HG03378 (cell line): ENCODE measurements around the gene SLC38A4.
"Not testable (repeated sequence)": the region's sequence is repeated elsewhere in the genome, so short reads cannot be mapped to it uniquely, and the experiment has no call there.

Experiments used
- ATAC-seq: cut with Tn5 transposase; IDR thresholded peaks from one replicate; pipeline ENCODE4 v1.9.1; 2021; ENCODE audit warnings: mild to moderate bottlenecking, moderate library complexity; ENCODE audit not compliant: unreplicated experiment

Gene SLC38A4

DNA sequence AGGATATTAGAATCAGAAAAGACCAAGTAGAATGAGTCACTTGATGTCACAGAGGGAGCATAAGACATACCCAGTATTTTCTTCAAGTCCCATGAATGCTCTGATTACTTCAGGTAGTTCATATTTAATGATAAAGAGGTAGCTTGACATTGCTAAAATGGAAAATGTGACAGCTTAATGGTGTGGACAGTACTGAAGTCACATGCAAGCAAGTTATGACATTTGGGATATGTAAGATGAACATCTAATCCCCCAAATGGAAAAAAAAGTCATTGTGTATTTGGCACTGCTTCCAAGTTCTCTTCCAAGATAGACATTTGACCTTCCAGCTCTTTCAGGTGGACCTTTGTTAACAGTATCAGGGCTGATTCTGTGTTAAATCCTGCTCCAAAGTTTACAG, 45.9 kb downstream of the SLC38A4 start:
- no peak for ATAC-seq

DNA sequence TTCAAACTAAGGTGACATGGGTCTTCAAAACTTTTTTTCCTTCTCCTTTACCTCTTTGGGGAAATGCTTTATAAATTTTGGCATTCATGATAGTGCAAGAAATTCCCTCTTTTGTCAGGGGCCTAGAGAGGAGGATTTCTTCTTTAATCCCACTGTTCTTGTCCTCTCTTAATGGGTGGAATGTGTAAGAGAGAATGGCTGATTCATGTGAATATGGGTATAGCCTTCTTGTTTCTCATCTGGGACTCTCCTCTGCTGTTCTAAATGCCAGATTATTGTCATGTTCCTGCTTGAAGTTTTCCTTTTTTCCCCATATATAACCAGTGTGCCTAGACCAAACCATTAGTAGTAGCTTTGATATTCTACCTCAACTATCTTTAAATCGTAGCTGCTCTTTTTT, 46.7 kb downstream of the SLC38A4 start:
- ATAC-seq = no peak

DNA sequence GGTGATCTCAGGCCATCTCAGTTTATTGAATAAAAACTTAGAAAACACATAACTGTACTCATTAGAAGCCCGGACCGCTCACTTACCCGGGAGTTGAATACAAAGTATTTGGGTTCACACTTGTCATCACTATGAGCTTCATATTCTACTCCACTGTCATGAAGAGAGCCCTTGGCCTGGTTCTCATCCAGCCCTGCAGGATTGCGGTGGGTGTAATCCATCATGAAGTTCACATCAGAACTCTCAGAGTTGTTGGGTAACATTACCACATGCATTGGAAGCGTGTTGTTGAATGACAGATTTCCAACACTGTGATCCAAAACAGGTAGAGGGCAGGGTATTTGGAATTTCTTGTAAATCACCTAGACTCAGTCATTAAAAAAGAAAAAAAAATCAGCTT, 47.4 kb downstream of the SLC38A4 start:
- no peak for ATAC-seq

DNA sequence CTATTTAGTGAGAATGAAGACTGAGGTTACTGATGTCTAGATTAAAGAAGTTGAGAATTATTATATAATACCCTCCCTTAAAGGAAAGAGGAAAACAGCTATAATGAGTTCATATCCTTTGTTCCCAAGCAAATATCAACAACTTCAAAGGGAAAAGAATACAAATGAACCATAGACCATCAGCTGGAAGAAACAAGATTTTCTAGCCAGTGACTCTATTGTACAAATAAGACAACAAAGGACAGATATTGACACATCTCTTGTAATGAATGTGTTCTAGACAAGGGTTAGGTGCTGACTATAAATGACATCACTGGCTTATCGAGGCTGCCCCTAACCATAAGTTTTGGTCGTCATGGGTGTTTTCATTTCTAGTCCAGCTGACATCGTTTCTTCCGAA, 48.2 kb downstream of the SLC38A4 start:
- no peak for ATAC-seq

DNA sequence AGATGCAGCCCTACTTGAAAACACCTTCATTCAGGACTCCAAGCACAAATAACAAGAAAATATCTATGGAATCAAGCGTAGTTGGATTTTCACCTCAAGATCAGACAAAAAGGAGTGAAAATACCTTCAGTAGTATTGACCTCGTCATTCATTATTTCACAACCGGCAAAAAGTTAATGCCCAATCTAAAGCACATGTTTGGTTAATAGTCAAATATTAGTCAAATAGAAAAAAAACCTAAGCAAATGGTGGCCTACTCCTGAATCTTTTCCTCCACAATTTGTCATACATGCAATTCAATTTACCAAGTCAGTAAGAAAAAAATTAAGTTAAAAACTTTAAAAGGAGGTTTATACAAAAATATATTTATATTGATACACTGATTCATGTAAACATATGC, 50.0 kb downstream of the SLC38A4 start:
- ATAC-seq = no peak

DNA sequence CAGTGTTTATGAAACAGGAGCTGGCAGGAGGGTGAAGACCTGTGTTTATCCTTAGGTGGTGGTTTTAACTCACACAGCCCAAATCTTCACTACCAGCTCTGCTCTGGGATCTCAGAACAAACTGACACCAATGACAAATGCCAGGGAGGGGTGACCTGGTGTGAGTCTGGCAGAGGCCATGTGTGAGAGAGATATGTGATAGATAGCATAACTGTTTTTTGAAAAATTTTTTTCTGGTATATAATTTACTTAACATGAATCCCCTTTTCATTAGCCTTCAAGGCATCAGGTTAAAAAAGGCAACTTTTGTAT, 51.5 kb downstream of the SLC38A4 start:
- no peak for ATAC-seq

DNA sequence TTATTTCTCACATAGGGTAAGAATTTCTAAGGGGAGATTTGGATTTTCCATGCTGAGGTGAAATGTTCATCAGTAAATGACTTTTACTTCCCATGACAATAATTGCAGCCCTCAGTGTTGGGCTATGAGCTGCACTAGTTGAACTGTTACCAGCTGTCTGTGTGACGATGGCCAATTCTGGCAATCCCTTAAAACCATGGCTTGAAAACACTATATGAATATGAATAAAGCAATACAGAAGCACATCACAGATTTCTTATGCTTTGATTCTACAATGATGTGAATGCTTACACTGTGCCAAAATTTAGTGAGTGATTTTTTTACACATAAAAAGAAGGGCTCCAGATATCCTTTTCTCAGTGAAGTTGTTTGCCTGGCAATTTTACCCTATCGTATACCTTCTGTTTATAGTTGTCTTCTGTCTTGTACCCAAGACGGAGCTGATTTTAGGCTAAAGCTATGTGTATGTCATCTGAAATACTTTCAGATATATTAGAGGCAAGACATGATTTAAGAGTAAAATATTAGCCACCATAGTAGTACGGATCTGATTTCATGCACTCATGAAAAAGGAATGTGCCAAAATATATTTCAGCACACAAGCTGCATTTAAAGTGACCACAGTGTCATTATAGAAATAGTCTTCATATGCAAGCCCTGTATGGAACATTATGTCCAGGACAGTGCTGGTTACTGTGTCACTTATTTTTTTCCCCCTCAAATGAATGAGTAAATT, 52.0 kb downstream of the SLC38A4 start:
- no peak for ATAC-seq

DNA sequence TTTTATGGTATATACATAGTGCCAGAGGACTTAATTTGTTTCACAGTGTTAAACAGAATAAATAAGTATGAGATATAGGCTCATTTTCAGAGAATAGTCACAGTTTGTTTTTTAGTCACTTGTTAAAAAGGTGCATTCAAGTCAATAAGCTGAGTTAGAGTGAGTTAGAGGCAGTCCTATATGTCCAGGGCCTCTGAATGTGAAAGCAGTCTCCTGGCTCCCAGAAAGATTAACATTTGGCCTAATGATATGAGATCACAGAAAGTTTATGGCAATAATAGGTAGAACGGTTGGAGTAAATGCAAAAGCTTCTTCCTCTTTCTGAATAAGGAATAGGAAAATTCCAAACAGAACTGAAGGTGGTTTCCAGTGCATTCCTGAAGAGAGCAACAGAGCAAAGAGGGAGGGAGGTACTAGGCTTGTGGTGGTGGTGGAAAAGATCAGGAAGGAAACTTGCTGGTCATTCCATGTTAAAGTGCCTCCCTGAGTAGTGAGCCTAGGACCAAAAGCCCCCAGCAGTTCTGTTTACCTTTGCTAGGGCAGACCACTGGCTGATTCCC, 54.4 kb downstream of the SLC38A4 start:
- no peak for ATAC-seq

DNA sequence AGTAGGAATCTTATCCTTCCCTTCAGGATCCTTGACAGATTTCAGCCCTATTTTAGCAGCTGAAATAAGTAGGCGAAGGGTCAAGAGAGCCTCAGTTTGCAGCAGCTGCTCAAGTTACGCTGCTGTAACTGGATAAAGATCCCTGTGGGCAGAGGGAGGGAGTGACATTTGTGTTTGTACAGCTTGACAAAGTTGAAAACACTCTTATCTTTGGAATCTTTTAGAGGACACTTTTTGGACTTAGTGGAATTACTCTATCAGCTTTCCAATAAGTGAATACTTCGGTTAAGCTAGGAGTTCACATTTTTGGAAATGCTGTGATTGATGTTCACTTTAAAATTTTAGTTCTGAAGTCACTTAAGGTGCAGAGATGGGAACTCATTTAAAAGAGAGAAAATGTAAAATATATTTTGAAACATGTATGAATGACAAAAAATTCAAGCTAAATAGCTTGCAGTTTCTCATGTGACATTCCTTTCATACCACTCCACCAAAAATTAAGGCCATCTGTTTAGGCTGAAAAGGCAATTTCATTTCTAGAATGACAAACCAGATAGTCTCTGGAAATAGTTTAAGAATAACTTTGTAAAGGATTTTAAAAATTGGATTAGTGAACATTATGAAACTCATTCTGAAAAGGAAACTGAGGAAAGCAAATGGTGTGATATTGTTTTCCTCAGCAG, 55.2 kb downstream of the SLC38A4 start:
- ATAC-seq = no peak

DNA sequence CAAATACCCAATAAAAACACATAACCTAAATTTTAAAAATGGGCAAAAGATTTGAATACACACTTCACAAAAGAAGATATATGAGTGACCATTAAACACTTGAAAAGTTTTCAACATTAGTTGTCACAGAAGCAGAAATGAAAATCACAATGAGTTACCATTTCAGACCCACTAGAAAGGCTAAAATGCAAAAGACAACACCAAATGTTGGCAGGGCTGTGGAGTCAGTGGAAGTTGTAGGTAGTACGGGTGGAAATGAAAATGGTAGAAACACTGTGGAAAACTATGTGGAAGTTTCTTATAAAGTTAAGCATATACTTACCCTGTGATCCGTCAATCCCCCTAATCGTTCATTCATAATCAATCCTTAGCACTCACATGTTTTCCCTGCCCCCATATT, 61.8 kb downstream of the SLC38A4 start:
- no peak for ATAC-seq

DNA sequence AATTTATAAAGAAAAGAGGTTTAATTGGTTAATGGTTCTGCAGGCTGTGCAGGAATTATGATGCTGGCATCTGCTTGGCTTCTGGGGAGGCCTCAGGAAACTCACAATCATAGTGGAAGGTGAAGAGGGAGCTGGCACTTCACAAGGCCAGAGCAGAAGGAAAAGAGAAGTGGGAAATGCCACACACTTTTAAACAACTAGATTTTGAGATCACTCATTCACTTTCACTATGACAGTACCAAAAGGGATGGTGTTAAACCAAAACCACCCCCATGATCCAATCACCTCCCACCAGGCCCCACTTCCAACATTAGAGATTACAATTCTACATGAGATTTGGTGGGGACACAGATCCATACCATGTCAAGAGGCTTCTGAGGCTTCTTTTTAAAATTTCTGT, 62.6 kb downstream of the SLC38A4 start:
- peak; percentile 70 for ATAC-seq

DNA sequence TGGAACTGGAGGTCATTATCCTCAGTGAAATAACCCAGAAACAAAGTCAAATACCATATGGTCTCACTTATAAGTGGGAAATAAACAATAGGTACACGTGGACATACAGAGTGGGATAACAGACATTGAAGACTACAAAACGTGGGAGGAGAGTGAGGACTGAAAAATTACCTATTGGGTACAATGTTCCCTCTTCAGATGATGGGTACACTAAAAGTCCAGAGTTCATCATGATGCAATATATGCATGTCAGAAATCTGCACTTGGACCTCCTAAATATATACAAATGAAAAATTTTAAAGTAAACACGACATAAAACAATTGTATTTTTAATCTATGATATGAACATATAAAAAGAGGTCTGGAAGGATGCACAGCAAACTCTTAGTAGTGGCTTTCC, 71.2 kb downstream of the SLC38A4 start:
- ATAC-seq = no peak

DNA sequence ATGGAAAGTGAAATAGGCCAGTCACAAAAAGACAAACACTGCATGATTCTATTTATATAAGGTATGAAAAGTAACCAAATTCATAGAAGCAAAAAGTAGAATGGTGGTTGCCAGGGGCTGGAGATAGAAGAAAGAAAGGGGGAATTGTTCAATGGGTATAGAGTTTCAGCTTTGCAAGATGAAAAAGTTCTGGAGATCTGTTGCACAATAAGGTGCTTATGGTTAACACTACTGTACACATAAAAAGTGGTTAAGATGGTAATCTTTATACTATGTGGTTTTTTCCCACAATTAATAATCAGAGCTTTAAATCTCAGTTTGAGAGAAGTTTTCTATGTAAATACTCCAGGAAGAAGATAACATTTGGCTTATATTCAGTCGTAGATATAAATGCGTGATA, 73.4 kb downstream of the SLC38A4 start:
- ATAC-seq = no peak

DNA sequence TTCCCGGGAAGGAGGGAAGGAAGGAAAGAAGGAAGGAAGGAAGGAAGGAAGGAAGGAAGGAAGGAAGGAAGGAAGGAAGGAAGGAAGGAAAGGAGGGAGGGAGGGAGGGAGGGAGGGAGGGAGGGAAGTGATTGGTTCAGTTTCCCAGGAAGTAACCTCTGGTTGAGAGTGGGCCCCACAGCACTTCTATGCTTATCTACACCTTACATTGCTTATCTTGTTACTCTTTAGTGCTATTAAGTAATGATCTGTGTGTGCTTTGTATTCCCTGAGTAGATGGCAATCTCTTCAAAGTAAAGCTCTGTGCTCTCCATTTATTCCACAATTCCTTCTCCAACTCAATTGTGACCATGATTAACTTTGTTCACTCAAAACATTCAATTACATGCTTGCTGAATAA, 74.6 kb downstream of the SLC38A4 start:
- ATAC-seq = no peak

DNA sequence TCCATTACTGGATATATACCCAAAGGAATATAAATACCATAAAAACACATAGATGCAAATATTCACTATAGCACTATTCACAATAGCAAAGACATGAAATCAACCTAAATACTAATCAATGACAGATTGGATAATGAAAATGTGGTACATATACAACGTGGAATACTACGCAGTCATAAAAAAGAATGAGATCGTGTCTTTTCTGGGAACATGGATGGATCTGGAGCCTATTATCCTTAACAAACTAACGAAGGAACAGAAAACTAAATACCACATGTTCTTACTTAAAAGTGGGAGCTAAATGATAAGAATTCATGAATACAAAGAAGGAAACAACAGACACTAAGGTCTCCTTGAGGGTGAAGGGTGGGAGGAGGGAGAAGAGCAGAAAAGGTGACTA, 76.5 kb downstream of the SLC38A4 start:
- no peak for ATAC-seq

DNA sequence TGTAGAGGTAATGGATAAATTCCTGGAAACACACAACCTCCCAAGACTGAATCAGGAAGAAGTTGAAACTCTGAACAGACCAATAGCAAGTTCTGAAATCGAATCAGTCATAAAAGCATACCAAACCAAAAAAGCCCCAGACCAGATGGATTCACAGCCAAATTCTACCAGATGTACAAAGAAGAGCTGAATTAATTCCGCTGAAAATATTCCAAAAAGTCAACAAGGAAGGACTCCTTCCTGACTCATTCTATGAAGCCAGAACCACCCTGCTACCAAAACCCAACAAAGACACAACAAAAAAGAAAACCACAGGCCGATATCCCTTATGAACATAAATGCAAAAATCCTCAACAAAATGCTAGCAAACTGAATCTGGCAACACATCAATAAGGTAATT, 81.5 kb downstream of the SLC38A4 start:
- no peak for ATAC-seq

DNA sequence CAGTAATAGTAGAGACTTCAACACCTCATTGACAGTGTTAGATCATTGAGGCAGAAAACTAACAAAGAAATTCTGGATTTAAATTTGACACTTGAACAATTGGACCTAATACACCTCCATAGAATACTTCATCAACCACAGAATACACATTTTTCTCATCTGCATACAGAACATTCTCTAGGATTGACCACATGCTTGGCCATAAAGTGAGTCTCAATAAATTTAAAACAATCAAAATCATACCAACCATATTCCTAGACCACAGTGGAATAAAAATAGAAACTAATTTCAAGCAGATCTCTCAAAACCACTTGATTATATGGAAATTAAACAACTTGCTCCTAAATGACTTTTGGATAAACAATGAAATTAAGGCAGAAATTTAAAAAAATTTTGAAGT, 82.3 kb downstream of the SLC38A4 start:
- no peak for ATAC-seq

DNA sequence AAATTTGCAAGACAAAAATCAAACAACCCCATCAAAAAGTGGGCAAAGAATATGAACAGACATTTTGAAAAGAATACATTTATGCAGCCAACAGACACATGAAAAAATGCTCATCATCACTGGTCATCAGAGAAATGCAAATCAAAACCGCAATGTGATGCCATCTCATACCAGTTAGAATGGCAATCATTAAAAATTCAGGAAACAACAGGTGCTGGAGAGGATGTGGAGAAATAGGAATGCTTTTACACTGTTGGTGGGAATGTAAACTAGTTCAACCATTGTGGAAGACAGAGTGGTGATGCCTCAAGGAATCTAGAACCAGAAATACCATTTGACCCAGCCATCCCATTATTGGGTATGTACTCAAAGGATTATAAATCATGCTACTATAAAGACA, 83.5 kb downstream of the SLC38A4 start:
- ATAC-seq = not testable (repeated sequence)

DNA sequence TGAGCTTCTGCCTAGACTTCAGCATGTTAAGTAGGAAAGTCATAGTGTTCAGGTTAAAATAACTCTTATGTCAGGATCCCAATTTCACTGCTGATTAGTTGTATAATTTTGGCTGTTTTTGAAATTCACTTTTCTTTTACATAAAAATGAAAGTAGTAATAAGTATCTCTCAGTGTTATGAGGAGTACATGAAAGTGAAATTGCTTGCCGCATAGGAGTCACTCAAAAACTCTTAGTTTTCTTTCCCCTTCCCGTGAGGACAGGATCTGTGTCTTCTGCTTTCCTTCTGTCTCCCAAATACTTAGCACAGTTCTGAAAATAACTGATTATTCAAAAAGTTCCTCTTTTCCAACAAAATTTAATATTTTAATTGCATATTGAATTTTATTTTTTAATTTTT, 100.5 kb downstream of the SLC38A4 start:
- no peak for ATAC-seq

DNA sequence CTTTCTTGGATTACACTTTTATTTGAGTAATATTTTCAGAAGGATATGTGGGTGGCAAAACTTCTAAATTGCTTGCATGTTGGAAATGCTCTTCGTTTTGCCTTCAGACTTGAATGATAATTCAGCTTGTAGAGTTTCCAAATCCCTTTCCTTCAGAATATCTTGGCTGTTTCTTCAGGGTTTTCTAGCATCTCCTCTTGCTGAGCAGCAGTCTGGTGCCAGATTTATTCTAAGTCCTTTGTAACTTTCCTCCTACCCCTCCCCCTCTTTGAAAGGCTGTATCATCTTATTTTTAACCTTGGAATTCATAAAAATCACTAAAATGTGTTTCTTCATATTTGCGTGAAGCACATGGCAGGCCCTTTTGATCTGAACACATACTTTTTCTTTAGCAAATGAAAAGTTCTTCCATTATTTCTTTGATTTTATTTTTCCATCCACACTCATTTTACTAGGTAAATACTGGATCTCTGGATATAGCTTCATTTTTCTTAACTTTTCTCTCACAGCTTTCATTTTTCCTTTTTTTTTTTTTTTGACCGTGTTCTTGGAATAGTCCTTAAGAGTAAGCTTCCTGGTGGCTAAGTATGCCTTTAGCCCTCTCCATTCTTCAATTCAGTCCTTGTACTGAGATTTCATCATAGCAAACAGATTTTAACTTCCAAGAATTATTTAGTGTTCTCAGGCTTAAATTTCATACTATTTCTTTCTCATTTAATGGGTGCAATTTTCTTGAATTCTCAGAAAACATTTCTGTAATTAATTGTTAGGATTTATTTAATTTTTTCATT, 102.0 kb downstream of the SLC38A4 start:
- ATAC-seq = no peak

DNA sequence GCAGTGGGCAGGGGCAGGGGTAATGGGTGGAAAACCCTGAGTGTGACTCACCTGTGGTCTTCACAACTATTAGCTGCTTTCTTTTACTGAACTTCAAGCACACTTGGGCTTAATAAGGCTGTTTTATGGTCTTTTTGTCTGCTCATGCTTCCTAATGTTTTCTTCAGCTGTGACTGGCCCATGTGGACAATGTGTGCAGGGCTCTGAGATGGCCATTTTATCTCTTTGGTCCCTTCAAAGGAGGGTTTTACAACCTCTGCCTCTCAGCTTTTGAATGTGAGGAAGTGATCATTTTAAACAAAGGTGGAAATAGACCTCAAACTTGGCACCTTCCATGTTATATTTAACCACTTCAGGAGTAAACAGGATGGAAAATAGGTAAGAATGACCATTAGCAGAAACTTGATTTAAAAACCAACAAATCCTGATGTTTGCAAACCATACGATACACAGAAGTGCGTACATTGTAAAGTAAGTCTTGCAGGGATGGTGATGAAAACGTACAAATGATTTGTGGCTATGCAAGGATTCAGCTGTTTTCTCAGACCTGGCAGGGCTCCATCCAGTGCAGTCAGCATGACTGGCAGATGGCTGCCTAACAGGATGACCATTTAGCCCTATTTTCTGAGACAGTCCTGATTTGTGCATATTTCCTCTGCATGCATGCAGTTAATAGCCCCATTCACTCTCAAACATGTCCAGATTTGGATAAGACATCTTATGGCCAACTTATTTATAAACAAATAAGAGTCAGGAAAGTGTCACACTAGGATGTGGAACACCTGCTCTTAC, 103.2 kb downstream of the SLC38A4 start:
- ATAC-seq = no peak
